Stimulated activated CD4-positive, alpha-beta T cell treated with anti-CD3 and anti-CD28 coated beads, TNF-alpha, amount 100 ng/mL, for 24 hours (primary cell): ENCODE results near the gene RNF212B.
"Not testable (repeated sequence)": the region's sequence is repeated elsewhere in the genome, so short reads cannot be mapped to it uniquely, and the experiment has no call there.

Experiments
- DNase-seq, 3 experiments: peaks; one replicate each; pipeline ENCODE4 v3.0.0-alpha.2; 2020; ENCODE audit warnings: low read depth in 3 of 3

The RNF212B gene

GRCh38 chr14:23242076-23242475, 4.3 kb downstream of the RNF212B start:
- no peak for DNase-seq

GRCh38 chr14:23243066-23243465, 5.3 kb downstream of the RNF212B start:
- DNase-seq, result no peak

GRCh38 chr14:23245282-23245681, 7.5 kb downstream of the RNF212B start:
- no peak for DNase-seq

GRCh38 chr14:23248601-23249000, 10.9 kb downstream of the RNF212B start:
- no peak for DNase-seq

- DNase-seq, result no peak
These were observed 12.1 kb downstream of the RNF212B start for GRCh38 chr14:23249824-23250223.

- DNase-seq, result no peak
These were observed 14.3 kb downstream of the RNF212B start for GRCh38 chr14:23252006-23252405.

GRCh38 chr14:23252420-23253333, 14.9 kb downstream of the RNF212B start:
- no peak for DNase-seq

GRCh38 chr14:23258256-23258655, 20.5 kb downstream of the RNF212B start:
- no peak for DNase-seq

GRCh38 chr14:23259426-23259825, 21.7 kb downstream of the RNF212B start:
- DNase-seq, result no peak

- DNase-seq, result not testable (repeated sequence)
These were observed 23.1 kb downstream of the RNF212B start for GRCh38 chr14:23260849-23261248.

- DNase-seq, result no peak
These were observed 31.5 kb downstream of the RNF212B start for GRCh38 chr14:23269193-23269592.

GRCh38 chr14:23275412-23275811, 37.7 kb downstream of the RNF212B start:
- no peak for DNase-seq

GRCh38 chr14:23277189-23277588, 39.5 kb downstream of the RNF212B start:
- DNase-seq, result no peak

- DNase-seq, result not testable (repeated sequence)
These were observed 40.2 kb downstream of the RNF212B start for GRCh38 chr14:23277928-23278327.

GRCh38 chr14:23281247-23281646, 43.5 kb downstream of the RNF212B start:
- DNase-seq, result no peak

- DNase-seq, result no peak
These were observed 47.2 kb downstream of the RNF212B start for GRCh38 chr14:23284654-23285529.

- DNase-seq, result no peak
These were observed 47.8 kb downstream of the RNF212B start for GRCh38 chr14:23285530-23286019.

GRCh38 chr14:23286020-23286901, 48.5 kb downstream of the RNF212B start, which contains the start of gene HOMEZ:
HOMEZ (minus strand) TSS chr14:23286132; CDS start chr14:23285952, 180 bp downstream.
- peak; percentile 96 to 99 (median 97) for DNase-seq

- no peak for DNase-seq
These were observed 49.3 kb downstream of the RNF212B start for GRCh38 chr14:23286902-23287479.

- peak; percentile 7 to 40 (median 39) for DNase-seq
These were observed 57.2 kb downstream of the RNF212B start for GRCh38 chr14:23294734-23295561.
